HG02884 (cell line): ENCODE measurements around the gene ERP44.
A peak's percentile ranks its signal among the peaks of the same experiment; 100 is the strongest.
"Not testable (repeated sequence)": the region's sequence is repeated elsewhere in the genome, so short reads cannot be mapped to it uniquely, and the experiment has no call there.

Experiments used
- ATAC-seq: cut with Tn5 transposase; IDR thresholded peaks from one replicate; pipeline ENCODE4 v1.9.1; 2021; ENCODE audit warnings: mild to moderate bottlenecking, moderate library complexity; ENCODE audit not compliant: unreplicated experiment

ERP44 gene

GRCh38 chr9:100101608-100102007, 2.8 kb upstream of the ERP44 start:
- no peak for ATAC-seq

DNA sequence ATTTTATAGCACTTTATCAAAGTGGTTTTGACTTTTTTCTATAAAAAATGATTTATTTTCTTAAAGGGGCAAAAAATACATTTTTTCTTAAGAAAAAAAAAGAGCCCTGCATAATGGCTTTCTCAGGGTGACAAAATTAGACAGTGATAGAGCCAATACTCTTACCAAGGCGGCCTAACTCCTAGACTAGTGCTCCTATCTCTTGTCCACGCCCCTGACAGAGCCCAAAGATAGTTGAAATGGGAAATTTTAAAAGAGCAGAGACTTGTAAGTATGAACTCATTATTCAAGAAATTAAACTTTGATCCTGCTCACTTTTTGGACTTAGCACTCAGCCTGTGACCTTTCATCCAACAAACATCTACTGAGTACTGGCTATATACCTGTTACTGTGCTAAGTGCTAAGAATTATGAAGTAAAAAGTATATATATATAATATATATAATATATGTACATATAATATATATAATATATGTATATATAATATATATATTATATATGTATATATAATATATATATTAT, 1.4 kb upstream of the ERP44 start:
- no peak for ATAC-seq

- ATAC-seq, result no peak
Measured at GRCh38 chr9:100099722-100100042, 882 bp upstream of the ERP44 start.

DNA sequence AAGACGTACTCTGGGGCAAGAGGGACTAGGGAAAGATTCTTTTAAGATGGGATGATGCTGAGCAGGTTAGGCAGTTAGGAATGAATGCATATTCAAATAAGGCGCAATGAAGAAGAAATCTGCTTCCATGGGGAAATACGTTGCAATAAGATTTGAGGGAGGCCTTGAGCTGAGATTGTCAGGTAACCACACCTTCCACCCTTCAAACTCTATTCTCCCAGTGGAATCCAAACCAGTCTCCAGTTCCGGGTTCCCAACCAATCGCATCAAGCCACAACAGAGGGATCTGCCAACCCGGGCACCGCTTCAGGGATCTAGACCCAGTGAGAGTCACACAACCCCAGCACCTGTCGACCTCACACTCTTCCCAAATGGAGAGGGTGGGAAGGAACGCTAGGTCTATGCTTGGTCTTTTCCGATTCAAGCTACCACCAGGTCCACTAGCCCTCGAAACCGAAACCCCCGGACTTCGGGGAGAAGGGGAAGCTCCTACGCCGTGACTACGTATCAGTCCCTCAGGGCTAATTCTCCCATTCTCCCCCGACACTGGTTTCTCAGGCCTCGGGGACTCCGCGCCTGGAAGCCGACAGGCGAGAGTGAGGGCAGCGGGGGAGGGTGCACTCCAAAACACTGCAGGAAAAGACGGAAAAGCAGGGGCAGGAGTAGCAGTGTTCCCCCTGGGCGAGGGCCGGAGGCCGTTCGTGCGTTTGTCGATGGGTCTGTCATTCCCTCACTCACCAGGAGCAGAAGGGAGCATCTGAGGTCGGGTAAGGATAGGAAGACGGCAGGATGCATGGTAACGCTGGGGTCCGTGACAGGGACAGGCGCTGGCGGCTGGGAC, 534 bp downstream of the ERP44 start:
- peak; percentile 11 for ATAC-seq

GRCh38 chr9:100096378-100096916, 2.4 kb downstream of the ERP44 start:
- ATAC-seq, result no peak

GRCh38 chr9:100094411-100094810, 4.4 kb downstream of the ERP44 start:
- ATAC-seq, result not testable (repeated sequence)

DNA sequence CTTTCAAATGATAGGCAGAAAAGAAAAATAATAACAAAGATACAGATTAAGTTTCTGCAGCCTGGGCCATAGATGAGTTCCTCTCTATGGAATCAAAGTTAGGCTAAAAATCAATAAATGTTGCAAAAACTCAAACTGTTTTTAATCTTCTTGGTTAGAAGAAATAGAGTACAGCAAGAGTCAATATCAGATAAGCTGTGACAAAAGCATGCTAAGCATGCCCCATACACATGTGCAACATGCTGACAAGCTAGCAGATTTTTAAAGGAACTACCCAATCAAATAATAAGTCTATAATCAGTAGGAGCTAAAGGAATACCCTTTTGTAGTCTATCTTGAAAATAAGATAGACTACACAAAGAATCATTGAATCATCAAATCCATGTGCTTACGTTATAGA, 6.7 kb downstream of the ERP44 start:
- ATAC-seq, result no peak

GRCh38 chr9:100091650-100092049, 7.2 kb downstream of the ERP44 start:
- no peak for ATAC-seq

DNA sequence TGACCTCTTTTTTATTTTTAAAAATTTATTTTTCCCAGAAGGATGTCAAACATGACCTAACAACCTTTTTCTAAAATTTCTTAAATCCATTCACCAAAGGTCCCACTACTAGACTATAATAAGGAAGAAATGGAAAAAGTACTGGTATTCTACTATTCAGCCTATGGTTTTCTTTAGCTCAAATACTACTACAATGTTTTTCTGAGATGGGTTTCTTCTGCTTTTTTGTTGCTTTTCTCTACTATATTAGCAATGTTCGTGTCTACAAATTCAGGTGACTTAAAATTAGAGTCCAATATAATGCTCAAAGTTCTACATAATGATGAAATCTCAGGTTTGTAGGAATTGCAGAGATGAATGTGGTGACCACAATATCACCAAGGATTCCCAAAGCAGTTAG, 7.9 kb downstream of the ERP44 start:
- no peak for ATAC-seq

GRCh38 chr9:100088202-100088601, 10.6 kb downstream of the ERP44 start:
- no peak for ATAC-seq

DNA sequence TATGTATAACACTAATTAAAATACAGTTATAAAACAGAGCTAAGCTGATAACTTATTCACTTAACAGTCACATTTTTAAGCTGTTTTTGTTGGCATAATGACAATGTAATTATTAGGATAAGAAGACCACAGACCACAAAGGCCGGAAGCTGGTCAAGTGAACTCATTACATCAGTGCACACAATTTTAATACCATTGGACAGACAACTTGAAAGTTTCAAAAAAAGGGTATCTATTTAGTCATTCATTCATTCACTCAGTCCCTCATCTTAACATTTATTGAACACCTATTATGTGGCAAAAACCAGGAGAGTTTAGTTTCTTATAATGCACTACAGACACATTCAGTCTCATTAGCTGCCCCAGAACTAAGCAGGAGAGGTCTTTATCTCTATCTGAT, 11.6 kb downstream of the ERP44 start:
- no peak for ATAC-seq

- ATAC-seq, result no peak
Measured at GRCh38 chr9:100086097-100086635, 12.6 kb downstream of the ERP44 start.

- peak; percentile 80 for ATAC-seq
Measured at GRCh38 chr9:100084734-100085133, 14.1 kb downstream of the ERP44 start.

- peak; percentile 40 for ATAC-seq
Measured at GRCh38 chr9:100084128-100084453, 14.7 kb downstream of the ERP44 start.

GRCh38 chr9:100083448-100084127, 15.2 kb downstream of the ERP44 start:
- ATAC-seq, result peak; percentile 46

DNA sequence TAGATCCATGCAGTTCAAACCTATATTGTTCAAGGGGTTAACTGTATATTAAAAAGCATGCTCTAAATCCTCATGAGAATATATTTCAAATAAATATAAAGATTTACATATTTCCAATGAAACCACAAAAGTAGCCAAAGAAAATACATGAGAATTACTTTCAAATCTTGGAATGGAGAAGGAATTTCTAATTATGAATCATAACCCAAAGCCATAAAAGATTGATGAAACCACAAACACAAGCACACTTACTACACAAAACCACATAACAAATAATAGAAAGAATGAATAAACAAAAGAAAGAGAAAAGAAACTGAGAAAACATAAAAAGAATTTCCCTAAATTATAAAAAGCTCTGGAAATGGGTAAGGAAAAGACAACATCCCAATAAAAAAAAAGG, 16.0 kb downstream of the ERP44 start:
- no peak for ATAC-seq

GRCh38 chr9:100076256-100076655, 22.5 kb downstream of the ERP44 start:
- not testable (repeated sequence) for ATAC-seq

DNA sequence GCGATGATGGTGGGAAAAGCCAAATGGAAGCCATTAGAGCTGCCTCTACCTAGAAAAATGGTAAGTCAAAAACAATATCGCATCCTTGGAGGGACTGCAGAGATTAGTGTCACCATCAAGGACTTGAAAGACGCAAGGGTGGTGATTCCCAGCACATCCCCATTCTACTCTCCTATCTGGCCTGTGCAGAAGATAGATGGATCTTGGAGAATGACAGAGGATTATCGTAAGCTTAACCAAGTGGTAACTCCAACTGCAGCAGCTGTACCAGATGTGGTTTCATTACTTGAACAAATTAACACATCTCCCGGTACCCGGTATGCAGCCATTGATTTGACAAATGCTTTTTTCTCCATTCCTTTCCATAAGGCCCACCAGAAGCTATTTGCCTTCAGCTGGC, 23.8 kb downstream of the ERP44 start:
- ATAC-seq, result no peak

- no peak for ATAC-seq
Measured at GRCh38 chr9:100074093-100074492, 24.7 kb downstream of the ERP44 start.

DNA sequence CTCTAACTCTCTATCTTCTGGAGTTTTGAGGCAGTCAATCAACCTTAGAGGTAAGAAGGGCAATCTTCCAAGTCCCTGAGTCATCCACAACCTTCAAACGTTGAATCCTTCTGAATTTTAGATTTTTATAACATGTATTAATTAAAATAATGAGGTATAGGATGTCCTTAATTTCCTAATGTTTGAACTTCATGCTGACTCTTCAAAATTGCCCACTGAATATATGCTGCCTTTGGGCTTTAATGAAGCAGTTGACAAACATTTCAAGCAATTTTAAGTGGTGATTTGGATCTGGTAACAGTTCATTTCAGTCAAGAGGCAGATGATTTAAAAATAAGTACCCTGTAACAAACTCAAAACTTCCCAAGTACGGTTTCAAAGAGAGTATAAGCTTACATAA, 26.0 kb downstream of the ERP44 start:
- ATAC-seq, result no peak

DNA sequence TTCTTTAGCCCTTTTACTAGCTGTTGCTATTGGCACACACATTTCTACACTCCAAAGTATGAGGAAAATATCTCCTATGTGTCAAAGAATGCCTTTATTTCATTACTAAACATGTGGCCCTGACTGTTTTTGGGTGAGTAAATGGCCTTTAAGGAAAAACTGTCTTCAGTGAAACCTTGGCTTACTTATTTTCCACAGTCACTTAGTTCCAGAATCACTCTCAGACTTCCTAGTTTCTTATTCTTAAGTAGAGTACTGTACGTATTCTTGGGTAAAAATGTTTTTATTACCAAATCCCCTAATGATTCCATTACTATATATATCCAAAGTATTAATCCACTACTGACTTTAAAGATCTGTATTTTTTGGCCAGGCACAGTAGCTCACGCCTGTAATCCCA, 27.5 kb downstream of the ERP44 start:
- ATAC-seq, result no peak
